A204.1 (cell line): ENCODE measurements around the gene CCL2.
"Not testable (repeated sequence)": the region's sequence is repeated elsewhere in the genome, so short reads cannot be mapped to it uniquely, and the experiment has no call there.

Experiments used
- FAIRE-seq: peaks from 2 replicates; lab custom pipeline; 2012; peaks lifted over from hg19 to GRCh38; lab: Jason Lieb, UNC

The CCL2 gene

GRCh38 chr17:34254651-34255380 lies at the start of gene CCL2:
Gene CCL2, plus strand, starts transcription at chr17:34255285. Its CDS starts 65 bp downstream, at chr17:34255350.
- FAIRE-seq = no peak

- no peak for FAIRE-seq
These were observed 49.7 kb upstream of the CCL2 start for GRCh38 chr17:34205401-34205800.

GRCh38 chr17:34206569-34206968 lies 48.5 kb upstream of the CCL2 start:
- FAIRE-seq = no peak

GRCh38 chr17:34207572-34207971 lies 47.5 kb upstream of the CCL2 start:
- no peak for FAIRE-seq

GRCh38 chr17:34218748-34219147 lies 36.3 kb upstream of the CCL2 start:
- no peak for FAIRE-seq

- no peak for FAIRE-seq
These were observed 35.7 kb upstream of the CCL2 start for GRCh38 chr17:34219405-34219804.

- FAIRE-seq = no peak
These were observed 34.9 kb upstream of the CCL2 start for GRCh38 chr17:34220045-34220751.

- no peak for FAIRE-seq
These were observed 34.2 kb upstream of the CCL2 start for GRCh38 chr17:34220752-34221395.

- FAIRE-seq = no peak
These were observed 33.7 kb upstream of the CCL2 start for GRCh38 chr17:34221411-34221810.

- FAIRE-seq = no peak
These were observed 32.2 kb upstream of the CCL2 start for GRCh38 chr17:34222722-34223497.

GRCh38 chr17:34225046-34225445 lies 30.0 kb upstream of the CCL2 start:
- no peak for FAIRE-seq

GRCh38 chr17:34226011-34226743 lies 28.9 kb upstream of the CCL2 start:
- FAIRE-seq = no peak

- FAIRE-seq = no peak
These were observed 28.4 kb upstream of the CCL2 start for GRCh38 chr17:34226744-34227034.

GRCh38 chr17:34227293-34227692 lies 27.8 kb upstream of the CCL2 start:
- FAIRE-seq = not testable (repeated sequence)

- no peak for FAIRE-seq
These were observed 27.4 kb upstream of the CCL2 start for GRCh38 chr17:34227707-34228106.

- FAIRE-seq = no peak
These were observed 26.3 kb upstream of the CCL2 start for GRCh38 chr17:34228781-34229180.

- no peak for FAIRE-seq
These were observed 24.7 kb upstream of the CCL2 start for GRCh38 chr17:34230342-34230741.

- no peak for FAIRE-seq
These were observed 20.5 kb upstream of the CCL2 start for GRCh38 chr17:34234616-34235015.

GRCh38 chr17:34235389-34236028 lies 19.6 kb upstream of the CCL2 start:
- no peak for FAIRE-seq

GRCh38 chr17:34236281-34236892 lies 18.7 kb upstream of the CCL2 start:
- FAIRE-seq = no peak

- no peak for FAIRE-seq
These were observed 17.6 kb upstream of the CCL2 start for GRCh38 chr17:34237458-34237857.
